Fibroblast of lung (primary cell): ENCODE data around the gene PCDHA1. TPM values are rescaled to one million over a fixed set of nuclear protein-coding genes. Genes with fewer than 3 reads are reported as not detected.
A peak's percentile ranks its signal among the peaks of the same experiment; 100 is the strongest.
"Not testable (repeated sequence)": the region's sequence is repeated elsewhere in the genome, so short reads cannot be mapped to it uniquely, and the experiment has no call there.

Experiments used
- DNase-seq, 2 donors: peaks; one replicate each; pipeline versions ENCODE4 v3.0.0 to v3.0.0-alpha.2; 2010; ENCODE audit warnings: low read depth in 2 of 2
- H2AFZ ChIP-seq: 2 replicates; pipeline ENCODE4 v1.5.1; 2012; ENCODE audit warnings: low read length, control low read depth, inconsistent platforms
- H3K27ac ChIP-seq: 2 replicates; pipeline ENCODE4 v1.5.1; 2011; ENCODE audit warnings: low read length, control low read depth; ENCODE audit not compliant: insufficient read depth
- H3K27me3 ChIP-seq: 2 replicates; pipeline ENCODE4 v1.5.1; 2011; ENCODE audit warnings: mild to moderate bottlenecking, low read length; ENCODE audit not compliant: control insufficient read depth, insufficient read depth
- H3K36me3 ChIP-seq: 2 replicates; pipeline ENCODE4 v1.5.1; 2011; ENCODE audit warnings: low read length; ENCODE audit not compliant: control insufficient read depth, insufficient read depth
- H3K4me1 ChIP-seq: 2 replicates; pipeline ENCODE4 v1.5.1; 2011; ENCODE audit warnings: low read length; ENCODE audit not compliant: control insufficient read depth, insufficient read depth; ENCODE audit errors: extremely low read depth
- H3K4me2 ChIP-seq: 2 replicates; pipeline ENCODE4 v1.5.1; 2011; ENCODE audit warnings: low read length, control low read depth; ENCODE audit not compliant: insufficient read depth; ENCODE audit errors: extremely low read depth
- H3K4me3 ChIP-seq, 4 experiments: fragments of 200-600 bp in 1 of 4; sonication (generic) in 1 of 4; replicated peaks in 1 of 4; 2 replicates each; pipeline ENCODE4 v1.5.1; 2011 to 2016; ENCODE audit warnings: low read length in 4 of 4, low read depth in 3 of 4, mild to moderate bottlenecking in 3 of 4, control low read depth in 2 of 4, inconsistent platforms in 1 of 4, mixed read lengths in 1 of 4; ENCODE audit not compliant: insufficient read depth in 1 of 4; ENCODE audit errors: control extremely low read depth in 1 of 4
- H3K79me2 ChIP-seq: 2 replicates; pipeline ENCODE4 v1.5.1; 2012; ENCODE audit warnings: mild to moderate bottlenecking, low read length, inconsistent platforms; ENCODE audit not compliant: control insufficient read depth, insufficient read depth
- H3K9ac ChIP-seq: 2 replicates; pipeline ENCODE4 v1.5.1; 2011; ENCODE audit warnings: mild to moderate bottlenecking, low read length, control low read depth; ENCODE audit not compliant: insufficient read depth
- H3K9me3 ChIP-seq: 2 replicates; pipeline ENCODE4 v1.5.1; 2012; ENCODE audit warnings: low read depth, low read length; ENCODE audit not compliant: control insufficient read depth, insufficient read depth
- H4K20me1 ChIP-seq: 2 replicates; pipeline ENCODE4 v1.5.1; 2011; ENCODE audit warnings: low read length; ENCODE audit not compliant: control insufficient read depth, insufficient read depth; ENCODE audit errors: extremely low read depth
- CTCF ChIP-seq, 2 donors: IDR thresholded peaks in 1 of 2; conservative IDR thresholded peaks in 1 of 2; 1 replicate in 1 of 2; 2 replicates in 1 of 2; pipeline ENCODE4 v1.5.1; 2011 to 2012; ENCODE audit warnings: low read length in 2 of 2, control low read depth in 1 of 2, inconsistent platforms in 1 of 2, low read depth in 1 of 2, mild to moderate bottlenecking in 1 of 2
- EZH2 ChIP-seq: IDR thresholded peaks from 2 replicates; pipeline ENCODE4 v1.5.1; 2012; ENCODE audit warnings: low read length, control low read depth, mild to moderate bottlenecking; ENCODE audit errors: missing control alignments
- polyA plus RNA-seq, 2 donors: library from polyadenylated mRNA; depleted of rRNA in 1 of 2; stranded (reverse) in 1 of 2; unstranded in 1 of 2; fragments of >200 nt; gene quantifications; 2 replicates each; pipeline ENCODE4 v1.2.1, GENCODE V29; 2011 to 2012; ENCODE audit warnings: missing spikeins in 1 of 2
- total RNA-seq: library from RNA; depleted of rRNA; stranded (reverse); fragments of >200 nt; gene quantifications from 2 replicates; pipeline ENCODE4 v1.2.1, GENCODE V29; 2014

Gene PCDHA1
- total and polyA plus RNA-seq, 2 donors (not counting 1 experiment from before 2014, with no cell fraction given) = under 0.01 to 0.12 TPM

- Histone ChIP-seq H3K4me1 (no peaks in the 10 kb centered on the region), H3K79me2 (no peaks in the 10 kb centered on the region), H3K9ac (no peak within 1 kb of the TSS), H2AFZ (no peak within 1 kb of the TSS), H3K27me3 (no peaks in the 10 kb centered on the region), H4K20me1 (no peaks in the 10 kb centered on the region), H3K36me3 (no peaks in the 10 kb centered on the region), H3K27ac (no peak within 1 kb of the TSS), H3K9me3 (no peaks in the 10 kb centered on the region), H3K4me3 (no peak within 1 kb of the TSS), H3K4me2 (no peak within 1 kb of the TSS)
- TF ChIP-seq EZH2 = no peak
- peak in 1 of 2 donors; percentile 10 for TF ChIP-seq CTCF (conservative IDR thresholded peaks at IDR 0.05 in 1 of 2, IDR thresholded peaks at IDR 0.05 in 1 of 2; ENCODE audit: low read depth in 1 of 2, low read length in 2 of 2)
- no peak for DNase-seq
Measured at GRCh38 chr5:140840978-140841962, 55.3 kb downstream of the PCDHA1 start, which contains the start of gene PCDHA8. Gene PCDHA8, plus strand, starts transcription at chr5:140841187. Its CDS starts 135 bp downstream, at chr5:140841322.

- Histone ChIP-seq H4K20me1 (no peaks in the 10 kb centered on the region), H3K4me2 (no peak overlapping the region), H3K4me3 (no peak overlapping the region), H3K4me1 (no peaks in the 10 kb centered on the region), H3K9ac (no peak overlapping the region), H3K27me3 (no peaks in the 10 kb centered on the region), H3K36me3 (no peaks in the 10 kb centered on the region), H3K27ac (no peak overlapping the region), H3K79me2 (no peaks in the 10 kb centered on the region), H3K9me3 (no peaks in the 10 kb centered on the region), H2AFZ (no peak overlapping the region)
- DNase-seq = no peak
- TF ChIP-seq EZH2 (no peak), CTCF (conservative IDR thresholded peaks at IDR 0.05 in 1 of 2, IDR thresholded peaks at IDR 0.05 in 1 of 2; ENCODE audit: low read depth in 1 of 2, low read length in 2 of 2) (no peak)
Measured at GRCh38 chr5:140842798-140843733, 57.1 kb downstream of the PCDHA1 start.

- not testable (repeated sequence) for H4K20me1 ChIP-seq, H3K4me3 ChIP-seq, H3K4me2 ChIP-seq, H3K9ac ChIP-seq, H3K4me1 ChIP-seq, H3K9me3 ChIP-seq, H3K79me2 ChIP-seq, H3K27ac ChIP-seq, H3K36me3 ChIP-seq, H2AFZ ChIP-seq, H3K27me3 ChIP-seq
- DNase-seq = peak in 1 of 2 donors; percentile 9
Measured at GRCh38 chr5:140848139-140849102, 62.5 kb downstream of the PCDHA1 start, which contains the start of gene PCDHA9. Gene PCDHA9, plus strand, starts transcription at chr5:140848382. Its CDS starts 114 bp downstream, at chr5:140848496.

- not testable (repeated sequence) for H4K20me1 ChIP-seq, H3K79me2 ChIP-seq, H2AFZ ChIP-seq, H3K27ac ChIP-seq, H3K36me3 ChIP-seq, H3K4me3 ChIP-seq, H3K27me3 ChIP-seq, H3K4me2 ChIP-seq, H3K9me3 ChIP-seq, DNase-seq, H3K9ac ChIP-seq, H3K4me1 ChIP-seq
Measured at GRCh38 chr5:140849831-140850634, 64.1 kb downstream of the PCDHA1 start.
